HG03565 (cell line): Measurements from ENCODE around the gene FBXL3.
"Not testable (repeated sequence)": the region's sequence is repeated elsewhere in the genome, so short reads cannot be mapped to it uniquely, and the experiment has no call there.

Experiments
- ATAC-seq: cut with Tn5 transposase; IDR thresholded peaks from one replicate; pipeline ENCODE4 v1.9.1; 2021; ENCODE audit warnings: mild to moderate bottlenecking, moderate library complexity; ENCODE audit not compliant: unreplicated experiment

Gene FBXL3

GRCh38 chr13:77028202-77028601, 1.2 kb upstream of the FBXL3 start:
- no peak for ATAC-seq

DNA sequence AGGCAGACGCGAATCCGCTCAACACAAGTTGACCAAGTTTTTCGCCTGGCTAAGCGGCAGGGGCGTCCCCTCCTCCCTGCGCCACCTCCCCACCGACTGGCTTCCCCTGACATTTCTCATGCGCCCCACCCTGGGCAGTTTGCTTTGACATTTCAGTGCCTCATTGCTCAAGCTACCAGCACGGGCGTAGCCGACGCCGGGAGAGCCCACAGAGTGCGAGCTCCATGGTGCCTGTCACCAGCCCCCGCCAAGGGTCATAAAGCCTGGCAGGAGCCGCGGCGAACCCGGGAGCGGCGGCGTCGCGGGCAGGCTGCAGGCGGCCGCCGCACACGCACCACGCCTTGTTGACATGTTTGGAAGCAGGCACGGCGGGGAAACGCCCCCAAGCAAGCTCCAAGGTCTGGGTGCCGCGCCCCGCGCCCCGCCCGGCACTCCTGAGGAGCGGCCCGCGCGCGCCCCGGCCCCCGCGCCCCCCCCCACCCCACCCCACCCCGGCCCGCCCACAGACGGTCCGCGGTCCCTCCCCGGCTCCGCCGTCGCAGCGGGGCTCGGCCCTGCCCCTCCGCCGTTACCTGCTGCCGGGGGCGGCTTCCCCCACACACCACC, 601 bp downstream of the FBXL3 start:
- ATAC-seq, result peak; percentile 35

- no peak for ATAC-seq
These were observed 4.6 kb downstream of the FBXL3 start for GRCh38 chr13:77022341-77022740.

- no peak for ATAC-seq
These were observed 7.2 kb downstream of the FBXL3 start for GRCh38 chr13:77019756-77020155.

DNA sequence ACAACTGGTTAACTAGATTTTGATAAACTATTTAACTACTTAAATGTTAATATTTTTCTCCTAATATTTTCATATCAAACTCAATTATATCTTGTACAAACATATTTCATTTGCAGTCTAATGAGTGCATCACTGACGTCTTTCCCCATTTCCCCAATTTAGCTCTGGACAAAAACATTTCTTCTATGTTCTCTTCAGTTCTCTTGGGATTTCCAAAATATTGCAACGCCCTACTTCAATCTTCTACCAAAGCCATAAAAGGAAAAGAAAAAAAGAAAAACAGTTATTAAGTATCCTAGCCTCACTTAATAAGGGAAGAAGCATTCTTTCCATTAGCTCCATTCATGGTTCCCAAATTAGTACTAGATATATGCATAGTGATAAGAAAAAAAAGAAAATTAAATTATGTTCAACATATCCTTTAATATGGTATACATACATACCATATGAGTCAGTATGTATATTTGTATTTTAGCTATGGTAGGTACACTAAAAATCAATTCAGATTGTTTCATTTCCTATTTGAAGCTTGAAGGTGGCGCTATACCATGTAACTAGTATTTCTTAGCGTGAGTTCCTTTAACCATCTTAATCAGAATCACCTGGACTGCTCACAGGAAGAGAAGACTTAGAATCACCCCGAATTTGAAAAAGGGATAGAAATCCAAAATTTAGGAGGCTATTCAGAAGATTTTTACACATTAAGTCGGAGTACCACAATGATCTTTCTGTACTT, 9.9 kb downstream of the FBXL3 start:
- ATAC-seq, result no peak

- ATAC-seq, result no peak
These were observed 10.6 kb downstream of the FBXL3 start for GRCh38 chr13:77016251-77016812.

GRCh38 chr13:77014906-77015685, 11.9 kb downstream of the FBXL3 start:
- ATAC-seq, result no peak

- ATAC-seq, result no peak
These were observed 13.0 kb downstream of the FBXL3 start for GRCh38 chr13:77013853-77014542.

DNA sequence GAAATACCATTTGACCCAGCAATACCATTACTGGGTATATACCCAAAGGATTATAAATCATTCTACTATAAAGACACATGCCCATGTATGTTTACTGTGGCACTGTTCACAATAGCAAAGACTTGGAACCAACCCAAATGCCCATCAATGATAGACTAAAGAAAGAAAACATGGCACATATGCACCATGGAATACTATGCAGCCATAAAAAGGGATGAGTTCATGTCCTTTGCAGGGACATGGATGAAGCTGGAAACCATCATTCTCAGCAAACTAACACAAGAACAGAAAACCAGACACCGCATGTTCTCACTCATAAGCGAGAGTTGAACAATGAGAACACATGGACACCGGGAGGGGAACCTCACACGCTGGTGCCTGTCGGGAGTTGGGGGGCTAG, 17.2 kb downstream of the FBXL3 start:
- ATAC-seq, result not testable (repeated sequence)

DNA sequence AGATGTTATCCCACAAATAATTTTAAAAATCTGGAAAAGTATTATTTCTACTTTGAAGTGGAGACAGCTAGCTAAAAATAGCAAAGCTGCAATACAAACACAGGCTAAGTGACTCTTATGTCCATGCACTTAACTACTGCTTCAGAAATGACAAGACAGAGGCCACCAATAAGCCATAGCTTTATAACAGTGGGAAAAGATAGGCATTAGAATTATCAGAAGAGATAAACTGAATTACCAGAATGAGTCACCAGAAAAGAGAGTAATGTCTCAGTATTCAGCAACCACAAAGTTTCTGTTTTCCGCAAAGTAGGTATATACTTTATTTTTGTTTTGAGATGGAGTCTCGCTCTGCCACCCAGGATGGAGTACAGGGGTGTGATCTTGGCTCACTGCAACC, 17.9 kb downstream of the FBXL3 start:
- peak; percentile 63 for ATAC-seq

- not testable (repeated sequence) for ATAC-seq
These were observed 18.6 kb downstream of the FBXL3 start for GRCh38 chr13:77008337-77008736.

- no peak for ATAC-seq
These were observed 24.3 kb downstream of the FBXL3 start for GRCh38 chr13:77002590-77003190.

- no peak for ATAC-seq
These were observed 24.9 kb downstream of the FBXL3 start for GRCh38 chr13:77001963-77002587.

DNA sequence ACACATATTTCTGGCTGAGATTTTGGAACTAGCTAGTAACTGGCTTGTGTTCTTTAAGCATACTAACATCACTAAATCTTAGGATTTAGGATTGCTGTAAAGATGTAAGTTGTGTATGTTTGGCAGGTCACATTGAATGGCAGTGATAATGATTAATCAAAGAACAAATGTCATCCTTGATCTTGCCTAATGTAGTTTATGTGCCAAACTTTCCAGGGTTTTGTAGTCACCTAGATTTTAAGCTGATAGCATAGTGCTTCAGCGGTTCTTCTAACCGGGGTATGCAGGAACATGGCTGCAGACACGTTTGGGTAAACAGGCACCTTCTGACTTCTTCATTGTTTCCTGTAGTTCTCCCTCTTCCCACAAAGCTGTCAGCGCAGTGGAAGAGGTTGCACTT, 25.4 kb downstream of the FBXL3 start:
- no peak for ATAC-seq

GRCh38 chr13:77000475-77000874, 26.5 kb downstream of the FBXL3 start:
- ATAC-seq, result no peak

DNA sequence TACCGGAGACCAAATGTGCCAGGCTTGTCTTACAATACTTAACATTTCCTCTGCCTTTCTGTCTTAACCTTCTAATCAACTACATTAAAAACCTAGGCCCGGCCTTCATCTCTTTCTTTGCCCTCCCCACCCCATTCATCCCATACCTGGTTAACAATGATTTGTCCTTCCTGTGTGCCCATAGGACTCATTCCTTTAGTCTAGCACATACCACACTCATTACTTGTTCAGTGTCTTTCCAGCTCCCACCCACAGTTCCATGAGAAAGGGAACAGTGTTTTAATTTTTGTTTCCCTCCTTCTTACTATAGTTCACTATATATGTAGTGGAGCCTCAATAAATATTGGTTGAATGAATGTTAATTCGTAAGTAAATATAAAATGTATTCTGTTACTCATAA, 32.7 kb downstream of the FBXL3 start:
- no peak for ATAC-seq

DNA sequence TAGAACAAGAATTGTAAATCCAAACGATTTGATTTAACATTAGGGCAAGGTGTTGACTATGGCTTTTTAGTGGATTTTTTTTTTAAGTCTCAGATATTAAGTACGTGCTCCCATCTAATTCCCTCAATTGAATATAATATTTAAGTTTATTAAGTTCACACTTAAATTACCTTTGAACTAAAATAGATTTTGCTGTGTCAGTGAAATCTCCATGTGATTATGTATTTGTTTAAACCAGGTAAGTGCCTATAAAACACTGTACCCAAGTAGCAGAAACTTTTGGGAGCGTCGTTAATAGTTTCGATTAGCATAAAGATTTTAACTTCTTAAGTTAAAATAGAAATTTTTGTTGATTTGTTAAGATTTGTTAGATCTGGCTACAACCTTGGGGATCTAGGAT, 33.5 kb downstream of the FBXL3 start:
- no peak for ATAC-seq

- no peak for ATAC-seq
These were observed 33.9 kb downstream of the FBXL3 start for GRCh38 chr13:76993021-76993420.

GRCh38 chr13:76992548-76993001, 34.4 kb downstream of the FBXL3 start:
- no peak for ATAC-seq
